OCI-M1 (cell line): Measurements from ENCODE around the gene NXNL1.
A peak's percentile ranks its signal among the peaks of the same experiment; 100 is the strongest.
"Not testable (repeated sequence)": the region's sequence is repeated elsewhere in the genome, so short reads cannot be mapped to it uniquely, and the experiment has no call there.

Experiments
- DNase-seq: peaks from one replicate; lab custom pipeline; 2025; lab: John Stamatoyannopoulos, UW

NXNL1 gene

DNA sequence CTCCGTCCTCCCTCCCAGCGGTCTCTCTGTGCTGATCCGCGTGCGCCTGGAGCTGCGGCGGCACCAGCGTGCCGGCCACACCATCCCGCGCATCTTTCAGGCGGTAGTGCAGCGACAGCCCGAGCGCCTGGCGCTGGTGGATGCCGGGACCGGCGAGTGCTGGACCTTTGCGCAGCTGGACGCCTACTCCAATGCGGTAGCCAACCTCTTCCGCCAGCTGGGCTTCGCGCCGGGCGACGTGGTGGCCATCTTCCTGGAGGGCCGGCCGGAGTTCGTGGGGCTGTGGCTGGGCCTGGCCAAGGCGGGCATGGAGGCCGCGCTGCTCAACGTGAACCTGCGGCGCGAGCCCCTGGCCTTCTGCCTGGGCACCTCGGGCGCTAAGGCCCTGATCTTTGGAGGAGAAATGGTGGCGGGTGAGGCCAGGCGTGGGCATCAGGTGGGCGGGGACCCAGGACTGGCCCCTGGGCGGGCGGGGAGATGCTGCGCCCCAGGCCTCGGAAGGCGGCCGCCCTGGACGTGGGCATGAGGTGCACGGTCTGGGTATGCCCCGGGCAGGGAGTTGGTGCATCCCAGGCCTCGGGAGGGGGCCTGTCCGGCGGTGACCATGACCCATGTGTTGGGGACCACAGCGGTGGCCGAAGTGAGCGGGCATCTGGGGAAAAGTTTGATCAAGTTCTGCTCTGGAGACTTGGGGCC, 26.0 kb upstream of the NXNL1 start:
- no peak for DNase-seq

- DNase-seq: no peak
Measured at GRCh38 chr19:17484520-17485185, 23.9 kb upstream of the NXNL1 start.

- no peak for DNase-seq
Measured at GRCh38 chr19:17483605-17484002, 22.9 kb upstream of the NXNL1 start.

- DNase-seq: no peak
Measured at GRCh38 chr19:17482877-17483604, 22.3 kb upstream of the NXNL1 start.

- DNase-seq: no peak
Measured at GRCh38 chr19:17481986-17482385, 21.3 kb upstream of the NXNL1 start.

GRCh38 chr19:17479325-17479791, 18.6 kb upstream of the NXNL1 start:
- DNase-seq: no peak

DNA sequence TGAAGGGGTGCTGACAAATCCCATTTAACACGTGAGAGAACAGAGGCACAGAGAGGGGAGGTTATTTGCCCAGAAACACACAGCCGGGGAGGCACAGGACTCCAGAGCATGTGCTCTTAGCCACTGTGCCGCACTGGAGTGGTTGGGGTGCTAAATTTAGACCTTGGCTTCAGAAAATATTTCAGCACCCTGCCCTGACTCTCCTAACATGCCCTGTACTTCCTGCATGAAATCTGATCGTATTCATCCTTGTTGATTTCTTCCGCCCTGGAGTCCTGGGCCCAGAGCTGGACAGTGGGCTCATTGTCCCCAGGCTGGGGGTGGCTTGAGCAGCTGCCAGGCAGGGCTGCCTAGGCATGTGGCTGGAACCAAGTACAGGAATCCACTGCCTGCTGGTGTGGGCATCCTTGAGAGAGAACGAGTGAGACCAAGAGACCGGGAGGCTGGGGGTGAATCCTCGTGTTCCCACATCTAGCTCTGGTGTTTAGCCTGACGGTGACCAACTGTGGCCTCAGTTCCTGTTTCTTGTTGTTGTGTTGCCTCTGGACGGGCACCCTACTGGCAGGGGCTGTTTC, 14.9 kb upstream of the NXNL1 start:
- no peak for DNase-seq

GRCh38 chr19:17475011-17475540, 14.3 kb upstream of the NXNL1 start:
- not testable (repeated sequence) for DNase-seq

DNA sequence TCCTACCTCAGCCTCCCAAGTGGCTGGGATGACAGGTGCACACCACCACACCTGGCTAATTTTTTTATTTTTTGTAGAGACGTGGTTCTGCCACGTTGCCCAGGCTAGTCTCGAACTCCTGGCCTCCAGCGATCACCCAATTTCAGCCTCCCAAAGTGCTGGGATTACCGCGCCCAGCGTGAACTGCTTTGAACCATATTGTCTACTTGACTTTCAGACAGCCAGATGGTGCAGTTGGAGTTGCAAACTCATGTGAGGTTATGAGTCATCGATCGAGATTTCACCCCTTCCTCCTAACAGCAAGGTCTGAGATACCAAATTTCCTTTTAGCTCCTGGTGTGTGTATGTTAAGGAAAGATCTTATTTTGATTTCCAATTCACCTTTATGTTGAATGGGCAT, 12.3 kb upstream of the NXNL1 start:
- peak; percentile 70 for DNase-seq

GRCh38 chr19:17471410-17472125, 10.8 kb upstream of the NXNL1 start:
- DNase-seq: no peak

GRCh38 chr19:17470068-17470841, 9.5 kb upstream of the NXNL1 start, which contains the start of gene SLC27A1:
TSS of gene SLC27A1 (plus strand) at chr19:17470524. CDS start at chr19:17470541, 17 bp downstream.
- peak; percentile 99 for DNase-seq

DNA sequence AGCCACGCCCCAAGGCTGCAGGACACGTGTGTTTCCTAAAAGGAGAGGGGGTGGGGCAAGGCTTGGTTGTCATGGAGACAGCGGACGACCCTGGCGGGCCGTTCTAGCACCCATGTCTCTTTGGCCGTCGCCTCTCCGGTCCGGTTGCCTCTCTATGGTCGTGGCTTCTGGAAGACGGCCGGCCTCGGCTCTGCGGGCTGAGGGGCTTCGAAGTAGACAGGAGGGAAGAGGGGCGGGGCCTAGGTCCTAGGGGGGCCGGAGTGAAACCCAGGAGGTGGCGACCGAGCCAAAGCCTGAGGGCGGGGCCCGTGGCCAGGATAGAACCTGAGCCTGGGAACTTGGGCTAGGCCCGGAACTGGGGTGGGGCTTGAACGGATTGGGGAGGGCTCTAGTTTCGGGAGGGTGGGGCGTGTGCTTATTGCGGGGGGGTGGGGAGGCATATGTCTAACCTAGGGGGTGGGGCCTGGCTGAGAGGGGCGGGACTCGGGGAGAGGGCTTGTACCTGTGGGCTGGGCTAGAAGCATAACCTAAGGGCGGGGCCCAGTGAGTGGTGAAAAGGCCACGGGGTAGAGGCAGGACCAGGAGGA, 8.8 kb upstream of the NXNL1 start:
- DNase-seq: peak; percentile 99

- no peak for DNase-seq
Measured at GRCh38 chr19:17469092-17469480, 8.4 kb upstream of the NXNL1 start.

DNA sequence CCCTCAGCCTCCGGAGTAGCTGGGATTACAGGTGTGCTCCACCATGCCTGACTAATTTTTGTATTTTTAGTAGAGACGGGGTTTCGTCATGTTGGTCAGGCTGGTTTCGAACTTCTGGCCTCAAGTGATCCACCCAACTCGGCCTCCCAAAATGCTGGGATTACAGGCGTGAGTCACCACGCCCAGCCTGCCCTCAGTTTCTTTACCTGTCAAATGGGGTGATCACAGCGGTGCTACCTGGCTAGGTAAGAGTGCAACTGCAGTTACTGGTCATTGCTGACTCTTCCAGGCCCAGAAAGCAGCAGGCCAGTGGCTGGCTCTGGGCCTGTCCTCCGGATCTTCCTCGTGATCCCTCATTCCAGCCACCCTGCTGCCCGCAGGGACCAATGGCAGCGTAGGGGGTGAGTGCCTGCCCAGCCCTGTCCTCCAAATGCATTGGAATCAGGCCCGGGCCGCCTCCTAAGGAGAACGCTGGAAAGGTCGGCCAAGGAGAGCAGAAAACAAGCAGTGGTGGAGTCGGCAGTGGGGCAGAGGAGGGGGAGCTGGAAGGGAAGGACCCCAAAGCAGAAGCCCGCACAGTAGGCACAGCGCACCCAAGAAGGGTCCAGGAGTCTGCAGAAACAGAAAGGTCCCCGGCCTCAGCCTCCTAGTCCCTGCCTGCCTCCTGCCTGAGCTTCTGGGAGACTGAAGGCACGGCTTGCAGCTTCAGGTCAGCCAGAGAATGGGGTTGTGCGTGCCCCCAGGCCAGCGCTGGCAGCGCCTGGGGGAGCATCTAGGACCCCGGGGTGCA, 7.8 kb upstream of the NXNL1 start:
- DNase-seq: no peak

- DNase-seq: peak; percentile 17
Measured at GRCh38 chr19:17467471-17468301, 7.0 kb upstream of the NXNL1 start.

DNA sequence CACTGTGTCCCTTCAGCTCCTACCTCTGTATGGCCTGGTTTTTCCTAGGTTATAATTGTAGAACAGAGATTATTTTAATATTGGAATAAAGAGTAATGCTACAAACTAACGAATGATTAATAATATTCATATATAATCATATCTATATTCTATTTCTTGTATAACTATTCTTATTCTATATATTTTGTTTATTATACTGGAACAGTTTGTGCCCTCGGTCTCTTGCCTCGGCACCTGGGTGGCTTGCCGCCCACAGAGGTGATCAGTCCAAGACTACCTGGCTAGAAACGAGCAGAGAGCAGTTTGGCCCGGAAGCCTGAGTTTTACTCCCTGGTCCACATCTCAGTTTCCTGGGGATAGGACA, 5.7 kb upstream of the NXNL1 start:
- DNase-seq: no peak

DNA sequence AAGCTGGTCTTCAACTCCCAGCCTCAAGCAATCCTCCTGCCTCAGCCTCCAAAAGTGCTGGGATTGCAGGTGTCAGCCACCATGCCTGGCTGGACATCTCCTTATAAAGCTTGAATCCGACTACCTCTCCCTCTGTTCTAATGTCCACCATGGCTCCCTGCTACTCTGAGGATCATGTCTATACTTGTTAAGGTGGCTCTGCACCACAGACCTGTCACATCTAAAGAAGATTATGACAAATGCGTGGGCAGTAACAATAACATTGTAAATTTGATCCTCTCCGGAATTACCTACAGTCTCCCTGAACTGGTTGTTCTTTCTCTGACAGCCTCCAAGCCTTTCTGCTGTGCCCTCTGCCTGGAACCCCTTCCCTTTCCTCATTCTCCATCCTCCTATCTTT, 1.8 kb downstream of the NXNL1 start:
- no peak for DNase-seq

- no peak for DNase-seq
Measured at GRCh38 chr19:17457616-17458015, 3.1 kb downstream of the NXNL1 start.

DNA sequence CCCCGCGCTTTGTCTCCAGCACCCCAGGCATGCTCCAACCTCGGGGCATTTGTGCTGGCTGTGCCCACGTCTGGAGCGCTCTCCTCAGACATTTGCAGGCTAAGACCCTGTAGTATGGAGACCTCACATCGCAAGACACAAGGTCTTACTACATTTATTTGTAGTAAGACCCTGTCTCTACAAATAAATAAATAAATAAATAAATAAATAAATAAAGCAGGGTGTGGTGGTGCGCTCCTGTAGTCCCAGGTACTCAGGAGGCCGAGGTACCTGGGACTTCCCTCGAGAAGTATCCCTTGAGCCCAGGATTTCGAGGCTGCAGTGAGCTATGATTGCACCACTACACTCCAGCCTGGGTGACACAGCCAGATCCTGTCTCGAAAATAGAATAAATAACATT, 4.6 kb downstream of the NXNL1 start:
- DNase-seq: no peak
